Measurements from ENCODE around the gene RAB34.
"Not testable (repeated sequence)": the region's sequence is repeated elsewhere in the genome, so short reads cannot be mapped to it uniquely, and the experiment has no call there.

DNA sequence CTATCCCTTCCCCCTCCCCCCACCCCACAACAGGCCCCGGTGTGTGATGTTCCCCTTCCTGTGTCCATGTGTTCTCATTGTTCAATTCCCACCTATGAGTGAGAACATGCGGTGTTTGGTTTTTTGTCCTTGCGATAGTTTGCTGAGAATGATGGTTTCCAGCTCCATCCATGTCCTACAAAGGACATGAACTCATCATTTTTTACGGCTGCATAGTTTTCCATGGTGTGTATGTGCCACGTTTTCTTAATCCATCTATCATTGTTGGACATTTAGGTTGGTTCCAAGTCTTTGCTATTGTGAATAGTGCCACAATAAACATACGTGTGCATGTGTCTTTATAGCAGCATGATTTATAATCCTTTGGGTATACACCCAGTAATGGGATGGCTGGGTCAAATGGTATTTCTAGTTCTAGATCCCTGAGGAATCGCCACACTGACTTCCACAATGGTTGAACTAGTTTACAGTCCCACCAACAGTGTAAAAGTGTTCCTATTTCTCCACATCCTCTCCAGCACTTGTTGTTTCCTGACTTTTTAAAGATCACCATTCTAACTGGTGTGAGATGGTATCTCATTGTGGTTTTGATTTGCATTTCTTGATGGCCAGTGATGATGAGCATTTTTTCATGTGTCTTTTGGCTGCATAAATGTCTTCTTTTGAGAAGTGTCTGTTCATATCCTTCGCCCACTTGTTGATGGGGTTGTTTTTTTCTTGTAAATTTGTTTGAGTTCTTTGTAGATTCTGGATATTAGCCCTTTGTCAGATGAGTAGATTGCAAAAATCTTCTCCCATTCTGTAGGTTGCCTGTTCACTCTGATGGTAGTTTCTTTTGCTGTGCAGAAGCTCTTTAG, 18.5 kb upstream of the RAB34 start:
- TF ChIP-seq, protein P1, sequence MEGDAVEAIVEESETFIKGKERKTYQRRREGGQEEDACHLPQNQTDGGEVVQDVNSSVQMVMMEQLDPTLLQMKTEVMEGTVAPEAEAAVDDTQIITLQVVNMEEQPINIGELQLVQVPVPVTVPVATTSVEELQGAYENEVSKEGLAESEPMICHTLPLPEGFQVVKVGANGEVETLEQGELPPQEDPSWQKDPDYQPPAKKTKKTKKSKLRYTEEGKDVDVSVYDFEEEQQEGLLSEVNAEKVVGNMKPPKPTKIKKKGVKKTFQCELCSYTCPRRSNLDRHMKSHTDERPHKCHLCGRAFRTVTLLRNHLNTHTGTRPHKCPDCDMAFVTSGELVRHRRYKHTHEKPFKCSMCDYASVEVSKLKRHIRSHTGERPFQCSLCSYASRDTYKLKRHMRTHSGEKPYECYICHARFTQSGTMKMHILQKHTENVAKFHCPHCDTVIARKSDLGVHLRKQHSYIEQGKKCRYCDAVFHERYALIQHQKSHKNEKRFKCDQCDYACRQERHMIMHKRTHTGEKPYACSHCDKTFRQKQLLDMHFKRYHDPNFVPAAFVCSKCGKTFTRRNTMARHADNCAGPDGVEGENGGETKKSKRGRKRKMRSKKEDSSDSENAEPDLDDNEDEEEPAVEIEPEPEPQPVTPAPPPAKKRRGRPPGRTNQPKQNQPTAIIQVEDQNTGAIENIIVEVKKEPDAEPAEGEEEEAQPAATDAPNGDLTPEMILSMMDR (IDR thresholded peaks at IDR 0.05) = not testable (repeated sequence)
- TF ChIP-seq POLR2AphosphoS5 (IDR thresholded peaks at IDR 0.05) = not testable (repeated sequence)
